ENCODE results near the gene VPS16. TPM values are rescaled to one million over a fixed set of nuclear protein-coding genes. Genes with fewer than 3 reads are reported as not detected.

The VPS16 gene
- total RNA-seq, 1 donor from 2014 or later: 24.9 TPM

GRCh38 chr20:2794202-2794748 lies 46.3 kb upstream of the VPS16 start:
- FAIRE-seq: no peak
- TF ChIP-seq CTCF (IDR thresholded peaks at IDR 0.05; ENCODE audit: insufficient read depth, low read depth, low read length): no peak
- TF ChIP-seq EZH2 (IDR thresholded peaks at IDR 0.05; ENCODE audit: insufficient read depth, low read length): no peak
- no peak overlapping the region for H3K27ac Mint-ChIP-seq (ENCODE audit: unreplicated experiment)
- H3K36me3 Mint-ChIP-seq (ENCODE audit: low read depth, unreplicated experiment): peaks cover 3% of the 10 kb centered on the region
- H3K4me1 ChIP-seq (ENCODE audit: insufficient read depth, low read length): no peaks in the 10 kb centered on the region
- H3K4me1 Mint-ChIP-seq (ENCODE audit: low read depth, unreplicated experiment): no peaks in the 10 kb centered on the region
- no peaks in the 10 kb centered on the region for H3K79me2 ChIP-seq (ENCODE audit: insufficient read depth, low read length)
- no peak overlapping the region for H3K4me3 ChIP-seq (ENCODE audit: insufficient read depth, low read depth, low read length)
- H3K4me3 Mint-ChIP-seq (ENCODE audit: unreplicated experiment): no peak overlapping the region
- no peaks in the 10 kb centered on the region for H3K9me3 Mint-ChIP-seq (ENCODE audit: unreplicated experiment)
- no peaks in the 10 kb centered on the region for H4K20me1 ChIP-seq (ENCODE audit: insufficient read depth, low read length)
- no peaks in the 10 kb centered on the region for H3K36me3 ChIP-seq (ENCODE audit: insufficient read depth, low read length)
- peaks cover 45% of the 10 kb centered on the region for H3K27me3 Mint-ChIP-seq (ENCODE audit: low read depth, unreplicated experiment)
- no peak for DNase-seq (ENCODE audit: low read depth)
- H3K9me3 ChIP-seq (ENCODE audit: insufficient read depth, low read depth, low read length): no peaks in the 10 kb centered on the region
- H2AFZ ChIP-seq (ENCODE audit: low read depth, low read length): no peak overlapping the region
- H3K27me3 ChIP-seq (ENCODE audit: insufficient read depth, low read length): peaks cover 18% of the 10 kb centered on the region
- no peak overlapping the region for H3K27ac ChIP-seq (ENCODE audit: low read depth, low read length)
- H3K4me2 ChIP-seq (ENCODE audit: low read length): no peak overlapping the region
- H3K9ac ChIP-seq (ENCODE audit: low read length): no peak overlapping the region

GRCh38 chr20:2794866-2795447 lies 45.6 kb upstream of the VPS16 start:
- Histone ChIP-seq H3K9me3 (ENCODE audit: insufficient read depth, low read depth, low read length) (no peaks in the 10 kb centered on the region), H3K27ac (ENCODE audit: low read depth, low read length) (no peak overlapping the region), H3K9ac (ENCODE audit: low read length) (no peak overlapping the region), H4K20me1 (ENCODE audit: insufficient read depth, low read length) (no peaks in the 10 kb centered on the region), H3K4me3 (ENCODE audit: insufficient read depth, low read depth, low read length) (no peak overlapping the region), H2AFZ (ENCODE audit: low read depth, low read length) (no peak overlapping the region), H3K79me2 (ENCODE audit: insufficient read depth, low read length) (no peaks in the 10 kb centered on the region), H3K4me2 (ENCODE audit: low read length) (no peak overlapping the region), H3K36me3 (ENCODE audit: insufficient read depth, low read length) (no peaks in the 10 kb centered on the region), H3K4me1 (ENCODE audit: insufficient read depth, low read length) (peaks cover 4% of the 10 kb centered on the region), H3K27me3 (ENCODE audit: insufficient read depth, low read length) (peaks cover 22% of the 10 kb centered on the region)
- DNase-seq (ENCODE audit: low read depth): no peak
- Mint-ChIP-seq H3K36me3 (ENCODE audit: low read depth, unreplicated experiment) (peaks cover 3% of the 10 kb centered on the region), H3K4me3 (ENCODE audit: unreplicated experiment) (no peak overlapping the region), H3K27ac (ENCODE audit: unreplicated experiment) (no peak overlapping the region), H3K27me3 (ENCODE audit: low read depth, unreplicated experiment) (peaks cover 44% of the 10 kb centered on the region), H3K9me3 (ENCODE audit: unreplicated experiment) (no peaks in the 10 kb centered on the region), H3K4me1 (ENCODE audit: low read depth, unreplicated experiment) (peaks cover 2% of the 10 kb centered on the region)
- FAIRE-seq: no peak
- TF ChIP-seq CTCF (IDR thresholded peaks at IDR 0.05; ENCODE audit: insufficient read depth, low read depth, low read length) (no peak), EZH2 (IDR thresholded peaks at IDR 0.05; ENCODE audit: insufficient read depth, low read length) (no peak)

- Histone ChIP-seq H3K27ac (ENCODE audit: low read depth, low read length) (no peak overlapping the region), H3K4me3 (ENCODE audit: insufficient read depth, low read depth, low read length) (no peak overlapping the region), H3K36me3 (ENCODE audit: insufficient read depth, low read length) (no peaks in the 10 kb centered on the region), H3K9ac (ENCODE audit: low read length) (no peak overlapping the region), H4K20me1 (ENCODE audit: insufficient read depth, low read length) (no peaks in the 10 kb centered on the region), H2AFZ (ENCODE audit: low read depth, low read length) (no peak overlapping the region), H3K79me2 (ENCODE audit: insufficient read depth, low read length) (no peaks in the 10 kb centered on the region), H3K9me3 (ENCODE audit: insufficient read depth, low read depth, low read length) (no peaks in the 10 kb centered on the region), H3K4me1 (ENCODE audit: insufficient read depth, low read length) (peaks cover 8% of the 10 kb centered on the region), H3K4me2 (ENCODE audit: low read length) (no peak overlapping the region), H3K27me3 (ENCODE audit: insufficient read depth, low read length) (peaks cover 24% of the 10 kb centered on the region)
- DNase-seq (ENCODE audit: low read depth) (no peak), FAIRE-seq (no peak)
- TF ChIP-seq CTCF (IDR thresholded peaks at IDR 0.05; ENCODE audit: insufficient read depth, low read depth, low read length) (no peak), EZH2 (IDR thresholded peaks at IDR 0.05; ENCODE audit: insufficient read depth, low read length) (no peak)
- Mint-ChIP-seq H3K27ac (ENCODE audit: unreplicated experiment) (no peak overlapping the region), H3K9me3 (ENCODE audit: unreplicated experiment) (no peaks in the 10 kb centered on the region), H3K4me1 (ENCODE audit: low read depth, unreplicated experiment) (peaks cover 3% of the 10 kb centered on the region), H3K27me3 (ENCODE audit: low read depth, unreplicated experiment) (peaks cover 46% of the 10 kb centered on the region), H3K36me3 (ENCODE audit: low read depth, unreplicated experiment) (peaks cover 3% of the 10 kb centered on the region), H3K4me3 (ENCODE audit: unreplicated experiment) (no peak overlapping the region)
Measured at GRCh38 chr20:2795451-2795850, 45.1 kb upstream of the VPS16 start.

Data from astrocyte (in vitro differentiated cells and primary cell).